C4-2B (cell line): ENCODE results near the gene CHCHD1.

Source experiments
- ZFX ChIP-seq: fragments of 450-650 bp; IDR thresholded peaks from 2 replicates; pipeline ENCODE4 v1.6.1; 2017
- TF ChIP-seq, protein P1 (sequence below): fragments of 450-650 bp; conservative IDR thresholded peaks from 2 replicates; pipeline ENCODE4 v1.5.1; 2017; ENCODE audit warnings: mild to moderate bottlenecking

GRCh38 chr10:73812657-73813056 lies 30.8 kb downstream of the CHCHD1 start:
- TF ChIP-seq, protein P1, sequence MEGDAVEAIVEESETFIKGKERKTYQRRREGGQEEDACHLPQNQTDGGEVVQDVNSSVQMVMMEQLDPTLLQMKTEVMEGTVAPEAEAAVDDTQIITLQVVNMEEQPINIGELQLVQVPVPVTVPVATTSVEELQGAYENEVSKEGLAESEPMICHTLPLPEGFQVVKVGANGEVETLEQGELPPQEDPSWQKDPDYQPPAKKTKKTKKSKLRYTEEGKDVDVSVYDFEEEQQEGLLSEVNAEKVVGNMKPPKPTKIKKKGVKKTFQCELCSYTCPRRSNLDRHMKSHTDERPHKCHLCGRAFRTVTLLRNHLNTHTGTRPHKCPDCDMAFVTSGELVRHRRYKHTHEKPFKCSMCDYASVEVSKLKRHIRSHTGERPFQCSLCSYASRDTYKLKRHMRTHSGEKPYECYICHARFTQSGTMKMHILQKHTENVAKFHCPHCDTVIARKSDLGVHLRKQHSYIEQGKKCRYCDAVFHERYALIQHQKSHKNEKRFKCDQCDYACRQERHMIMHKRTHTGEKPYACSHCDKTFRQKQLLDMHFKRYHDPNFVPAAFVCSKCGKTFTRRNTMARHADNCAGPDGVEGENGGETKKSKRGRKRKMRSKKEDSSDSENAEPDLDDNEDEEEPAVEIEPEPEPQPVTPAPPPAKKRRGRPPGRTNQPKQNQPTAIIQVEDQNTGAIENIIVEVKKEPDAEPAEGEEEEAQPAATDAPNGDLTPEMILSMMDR, result no peak
- no peak for TF ChIP-seq ZFX
